DMS53 treated with DMSO at 0.1 percent for 48 hours (cell line): ENCODE data around the gene EXOC5.
"Not testable (repeated sequence)": the region's sequence is repeated elsewhere in the genome, so short reads cannot be mapped to it uniquely, and the experiment has no call there.

Experiments
- DNase-seq: peaks from one replicate; lab custom pipeline; 2025; ENCODE audit not compliant: unreplicated experiment; lab: John Stamatoyannopoulos, UW

Gene EXOC5

DNA sequence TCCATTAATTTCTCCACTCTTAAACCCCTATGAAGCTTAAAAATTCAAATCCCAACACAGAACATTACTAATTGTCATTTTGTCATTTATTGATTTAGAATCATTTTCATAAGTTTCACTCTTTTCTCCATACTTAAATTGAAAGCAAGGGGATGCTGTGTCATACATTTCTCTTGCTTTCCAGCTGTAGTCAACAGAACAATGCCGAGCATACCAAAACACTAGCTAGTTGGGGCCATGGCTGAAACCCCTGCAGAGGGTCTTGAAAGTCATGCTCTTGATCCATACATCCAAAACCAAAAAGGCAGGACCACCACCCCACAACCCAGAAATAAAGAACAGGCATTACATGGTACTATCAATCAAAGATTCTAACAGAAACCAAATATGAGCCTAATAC is 9.0 kb downstream of the EXOC5 start:
- no peak for DNase-seq

DNA sequence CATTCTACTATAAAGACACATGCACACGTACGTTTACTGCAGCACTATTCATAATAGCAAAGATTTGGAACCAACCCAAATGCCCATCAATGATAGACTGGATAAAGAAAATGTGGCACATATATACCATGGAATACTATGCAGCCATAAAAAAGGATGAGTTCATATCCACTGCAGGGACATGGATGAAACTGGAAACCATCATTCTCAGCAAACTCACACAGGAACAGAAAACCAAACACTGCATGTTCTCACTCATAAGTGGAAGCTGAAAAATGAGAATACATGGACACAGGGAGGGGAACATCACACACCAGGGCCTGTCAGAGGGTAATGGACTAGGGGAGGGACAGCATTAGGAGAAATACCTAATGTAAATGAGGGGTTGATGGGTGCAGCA is 10.5 kb downstream of the EXOC5 start:
- DNase-seq = not testable (repeated sequence)

DNA sequence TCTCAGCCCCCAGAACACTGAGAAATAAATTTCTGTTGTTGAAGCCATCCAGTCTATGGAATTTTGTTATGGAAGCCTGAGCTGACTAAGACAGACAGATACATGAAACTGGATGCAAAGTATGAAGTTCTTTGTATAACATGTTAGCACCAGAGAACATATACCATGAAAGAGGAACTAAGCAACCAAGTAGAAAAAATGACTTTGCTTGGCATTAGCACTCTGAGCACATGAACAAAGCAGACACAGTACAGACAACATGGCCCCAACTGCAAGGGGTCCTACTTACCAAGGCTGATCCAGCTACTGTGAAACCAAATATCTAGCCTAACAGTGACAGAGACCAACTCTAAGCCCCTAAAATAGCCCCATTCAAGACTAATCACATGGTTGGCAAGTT is 13.8 kb downstream of the EXOC5 start:
- no peak for DNase-seq

DNA sequence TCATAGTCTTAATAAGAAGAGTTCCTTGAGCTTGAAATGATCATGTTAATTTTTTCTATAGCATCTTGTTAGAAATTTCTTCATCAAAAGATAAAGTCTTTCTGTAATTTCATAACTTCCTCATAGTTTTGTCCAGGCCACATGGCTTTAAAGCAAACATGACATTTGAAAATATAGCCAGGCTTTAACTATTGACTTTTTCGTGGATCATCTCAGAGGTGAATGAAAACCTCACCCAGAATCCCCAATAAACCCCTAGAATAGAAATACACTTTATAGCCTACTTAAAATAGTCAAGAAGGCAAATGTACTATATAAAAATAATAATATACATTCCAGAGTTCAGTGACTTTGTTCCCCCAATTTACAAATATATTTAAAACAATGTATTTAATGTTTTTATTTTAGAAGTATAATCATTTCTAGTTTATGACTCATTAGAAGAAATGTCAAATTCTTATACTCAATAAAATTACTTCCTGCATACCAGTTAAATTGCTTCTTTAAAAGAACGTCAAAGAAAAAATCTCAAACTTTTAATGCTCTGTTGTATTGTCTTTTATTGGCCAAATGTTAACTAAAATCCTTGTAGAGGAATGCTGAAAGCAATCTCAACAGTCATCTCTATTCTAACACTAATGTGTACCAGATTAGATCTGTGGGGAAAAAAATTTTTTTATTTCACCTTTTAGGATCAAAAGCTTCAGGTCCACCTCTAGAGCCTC is 21.6 kb downstream of the EXOC5 start:
- DNase-seq = no peak

DNA sequence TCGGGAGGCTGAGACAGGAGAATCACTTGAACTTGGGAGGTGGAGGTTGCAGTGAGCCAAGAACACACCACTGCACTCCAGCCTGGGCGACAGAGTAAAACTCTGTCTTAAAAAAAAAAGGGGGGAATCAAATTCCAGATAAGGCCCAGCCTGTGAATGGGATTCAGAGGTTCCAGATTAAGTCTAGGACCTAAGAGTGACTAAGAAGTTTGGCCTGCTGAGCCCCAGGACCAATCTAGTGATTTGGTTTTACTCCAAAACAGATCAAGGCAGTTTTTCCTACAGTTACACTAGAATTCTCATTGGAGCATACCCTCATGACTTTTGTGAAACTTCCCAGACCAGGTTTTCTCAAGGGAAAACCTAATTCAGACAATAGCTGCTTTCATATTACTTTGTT is 22.8 kb downstream of the EXOC5 start:
- DNase-seq = no peak

DNA sequence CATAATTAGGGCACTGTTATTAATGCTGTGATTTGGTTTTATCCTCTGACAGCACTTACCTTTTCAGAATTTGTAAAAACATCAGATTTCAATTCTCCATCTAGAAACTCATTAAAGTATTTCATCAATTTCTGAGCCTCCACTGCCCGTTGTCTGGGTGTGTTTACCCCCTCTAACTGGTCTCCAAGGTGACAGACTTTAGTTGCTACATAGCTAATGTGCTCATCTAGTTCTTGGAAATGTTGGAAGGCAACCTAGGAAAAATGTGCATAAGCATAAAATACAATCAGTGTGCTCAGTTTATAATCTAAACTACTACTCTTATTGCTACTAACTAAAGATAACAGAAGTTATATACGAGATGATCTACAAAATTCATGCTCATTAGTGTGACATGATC is 24.6 kb downstream of the EXOC5 start:
- DNase-seq = no peak

DNA sequence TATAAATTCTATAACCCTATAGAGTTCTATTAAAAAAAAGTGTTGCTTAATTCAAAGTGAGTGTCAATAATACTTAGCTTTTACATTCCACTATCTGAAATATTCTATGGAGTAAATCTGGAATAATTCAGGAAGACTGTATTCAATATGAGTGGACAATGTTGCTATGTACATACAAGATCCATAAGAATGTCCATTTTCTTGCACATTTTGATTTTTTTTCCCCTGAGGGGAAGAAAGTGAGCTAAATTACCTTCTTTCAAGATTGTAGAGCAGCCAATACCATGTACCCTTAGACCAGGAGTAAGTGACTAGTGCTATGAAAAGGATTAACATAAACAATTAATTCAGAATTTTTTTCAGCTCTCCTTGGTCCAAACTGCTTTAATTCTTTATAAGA is 25.4 kb downstream of the EXOC5 start:
- no peak for DNase-seq

DNA sequence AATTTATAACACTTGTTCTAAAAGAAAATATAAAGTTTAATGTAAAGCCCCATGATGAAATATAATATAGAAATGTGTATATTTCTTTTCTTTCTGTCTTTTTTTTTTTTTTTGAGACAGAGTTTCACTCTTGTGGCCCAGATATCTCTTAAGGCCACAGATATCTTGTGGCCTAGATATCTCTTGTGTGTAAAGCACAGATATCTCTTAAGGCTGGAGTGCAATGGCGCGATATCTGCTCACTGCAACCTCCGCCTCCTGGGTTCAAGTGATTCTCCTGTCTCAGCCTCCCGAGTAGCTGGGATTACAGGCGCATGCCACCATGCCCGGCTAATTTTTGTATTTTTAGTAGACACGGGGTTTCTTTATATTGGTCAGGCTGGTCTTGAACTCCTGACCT is 28.6 kb downstream of the EXOC5 start:
- DNase-seq = not testable (repeated sequence)

DNA sequence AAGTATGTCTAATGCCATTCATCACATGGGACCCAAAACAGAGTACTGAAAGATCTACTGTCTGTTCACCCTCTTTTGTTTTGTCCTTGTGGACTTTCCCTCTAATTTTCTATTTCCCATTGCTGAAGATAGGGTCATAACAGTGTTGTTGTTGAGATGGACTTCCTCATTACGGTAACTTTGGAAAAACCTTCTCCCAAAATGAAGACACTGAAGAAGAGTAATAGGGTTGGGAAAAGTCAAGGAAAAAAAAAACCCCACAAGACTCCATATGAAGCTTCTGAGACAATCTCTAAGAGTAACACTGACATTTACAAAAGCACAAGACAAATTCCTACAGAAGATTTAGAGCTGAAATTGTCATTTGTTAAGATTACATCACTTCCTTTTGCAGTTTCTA is 36.7 kb downstream of the EXOC5 start:
- DNase-seq = no peak

DNA sequence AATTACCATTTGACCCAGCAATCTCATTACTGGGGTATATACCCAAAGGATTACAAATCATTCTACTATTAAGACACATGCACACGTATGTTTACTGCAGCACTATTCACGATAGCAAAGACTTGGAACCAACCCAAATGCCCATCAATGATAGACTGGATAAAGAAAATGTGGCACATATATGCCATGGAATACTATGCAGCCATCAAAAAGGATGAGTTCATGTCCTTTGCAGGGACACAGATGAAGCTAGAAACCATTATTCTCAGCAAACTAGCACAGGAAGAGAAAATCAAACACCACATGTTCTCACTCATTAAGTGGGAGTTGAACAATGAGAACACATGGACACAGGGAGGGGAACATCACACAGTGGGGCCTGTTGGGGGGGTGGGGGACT is 40.4 kb downstream of the EXOC5 start:
- DNase-seq = not testable (repeated sequence)

DNA sequence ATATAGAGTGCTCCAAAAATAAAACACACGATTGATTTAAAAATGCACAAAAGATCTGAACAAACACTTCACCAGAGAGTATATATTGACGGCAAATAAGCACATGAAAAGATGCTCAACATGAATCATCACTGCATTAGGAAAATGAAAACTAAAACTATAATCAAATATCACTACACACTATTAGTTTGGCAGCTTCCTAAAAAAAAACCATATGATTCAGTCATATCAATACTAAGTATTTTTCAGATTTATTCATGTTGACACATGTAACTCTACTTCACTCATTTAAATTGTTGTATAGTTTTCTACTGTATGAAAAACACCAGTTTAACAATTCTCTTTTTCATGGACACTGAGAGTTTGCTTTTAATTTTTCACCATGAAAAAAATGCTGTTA is 41.6 kb downstream of the EXOC5 start:
- DNase-seq = peak; percentile 8

DNA sequence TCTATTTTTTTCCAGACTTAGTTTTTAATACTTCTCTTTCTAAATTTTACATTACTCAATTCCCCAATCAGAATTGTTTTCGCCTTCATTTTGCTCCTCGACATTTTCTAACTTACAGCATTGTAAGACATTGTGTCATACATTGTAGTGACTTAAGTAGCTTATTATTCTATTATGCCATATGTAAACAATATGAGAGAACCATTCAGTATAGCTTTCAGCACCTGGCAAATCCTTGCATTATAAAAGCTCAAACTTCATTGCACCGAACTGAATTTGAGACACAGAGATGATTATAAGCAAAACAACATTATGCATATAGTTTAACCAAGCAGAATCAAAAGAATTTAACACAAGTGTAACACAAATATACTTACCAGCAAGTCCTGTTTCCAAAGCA is 46.8 kb downstream of the EXOC5 start:
- no peak for DNase-seq

DNA sequence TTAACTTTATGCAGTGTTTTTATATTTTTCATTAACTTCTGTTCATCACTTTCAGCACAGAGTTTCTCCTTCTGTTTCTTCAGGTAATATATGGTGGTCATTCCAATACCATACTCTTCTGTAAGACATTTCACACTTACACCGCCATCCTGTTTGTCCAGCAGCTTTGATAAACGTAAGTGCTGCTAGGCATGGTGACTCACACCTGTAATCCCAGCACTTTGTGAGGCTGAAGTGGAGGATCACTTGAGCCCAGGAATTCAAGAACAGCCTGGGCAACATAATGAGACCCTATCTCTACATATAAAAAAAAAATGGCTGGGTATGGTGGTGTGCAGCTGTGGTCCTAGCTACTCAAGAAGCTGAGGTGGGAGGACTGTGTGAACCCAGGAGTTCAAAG is 55.8 kb downstream of the EXOC5 start:
- DNase-seq = peak; percentile 5

DNA sequence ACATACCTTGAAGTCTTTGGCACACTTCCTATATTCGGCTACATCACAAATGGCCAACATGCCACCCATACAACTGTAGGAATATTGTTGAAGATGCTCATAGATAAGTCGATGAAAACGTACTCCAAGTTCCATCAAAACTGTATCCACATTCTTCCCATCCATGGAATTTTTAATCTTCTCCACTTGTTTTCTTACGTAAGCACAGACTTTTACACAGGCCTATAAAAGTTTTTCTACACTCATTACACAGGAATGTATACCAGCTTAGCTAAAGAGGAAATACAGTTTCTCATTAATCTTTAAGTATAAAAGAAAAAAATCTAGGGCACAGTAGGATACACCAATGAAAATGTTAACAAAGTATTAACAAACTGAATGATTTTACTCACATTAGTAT is 59.1 kb downstream of the EXOC5 start:
- no peak for DNase-seq

DNA sequence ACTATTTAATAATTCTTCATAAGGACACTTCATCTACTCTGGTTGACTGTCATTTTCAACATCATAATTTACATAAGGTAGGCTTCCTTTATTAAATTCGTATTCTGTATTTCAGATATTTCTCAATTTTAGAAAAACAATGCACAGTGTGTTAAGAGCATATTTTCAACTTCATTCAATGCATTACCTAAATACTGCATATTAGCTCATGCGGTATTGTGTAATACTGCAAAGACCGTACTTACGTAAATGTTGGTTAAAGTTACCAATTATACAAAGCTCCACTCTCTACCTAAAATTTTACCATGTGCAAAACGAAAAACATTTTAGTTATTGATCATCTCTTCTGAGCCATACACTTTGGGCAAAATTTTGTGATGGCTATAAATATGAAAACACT is 62.8 kb downstream of the EXOC5 start:
- DNase-seq = no peak

DNA sequence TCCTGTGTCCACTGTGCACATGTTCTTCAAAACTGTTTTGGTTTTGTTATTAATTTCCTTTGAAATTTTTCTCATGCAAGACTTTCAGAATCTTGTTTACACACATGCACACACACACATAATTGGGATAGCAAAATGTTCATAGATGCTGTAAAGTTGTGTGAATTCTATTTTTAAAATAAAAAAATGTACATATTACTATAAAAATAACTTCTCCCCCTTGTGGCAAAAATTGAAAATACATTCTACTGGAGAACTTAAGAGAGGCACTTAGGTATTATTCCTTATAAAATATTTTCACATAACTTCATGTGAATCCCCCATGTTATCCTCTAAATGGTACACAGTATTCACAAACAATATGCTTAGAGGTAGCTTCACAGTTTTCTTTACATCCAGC is 66.0 kb downstream of the EXOC5 start:
- not testable (repeated sequence) for DNase-seq

DNA sequence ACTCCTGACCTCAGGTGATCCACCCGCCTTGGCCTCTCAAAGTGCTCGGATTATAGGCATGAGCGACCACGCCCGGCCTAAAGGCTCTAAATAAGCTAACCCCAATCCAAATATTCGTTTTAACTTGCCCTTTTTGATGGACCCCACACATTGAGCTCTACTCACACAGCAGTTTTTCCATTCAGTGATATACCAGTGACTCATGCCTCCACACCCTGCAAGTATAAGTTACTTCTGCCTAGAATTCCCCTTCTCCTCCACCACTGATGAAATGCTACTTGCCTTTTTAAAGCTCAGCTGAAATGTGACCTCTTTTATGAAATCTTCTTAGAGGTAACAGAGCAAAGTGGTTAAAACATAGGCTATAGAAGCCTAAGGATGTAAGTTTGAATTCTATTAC is 68.8 kb downstream of the EXOC5 start:
- no peak for DNase-seq

DNA sequence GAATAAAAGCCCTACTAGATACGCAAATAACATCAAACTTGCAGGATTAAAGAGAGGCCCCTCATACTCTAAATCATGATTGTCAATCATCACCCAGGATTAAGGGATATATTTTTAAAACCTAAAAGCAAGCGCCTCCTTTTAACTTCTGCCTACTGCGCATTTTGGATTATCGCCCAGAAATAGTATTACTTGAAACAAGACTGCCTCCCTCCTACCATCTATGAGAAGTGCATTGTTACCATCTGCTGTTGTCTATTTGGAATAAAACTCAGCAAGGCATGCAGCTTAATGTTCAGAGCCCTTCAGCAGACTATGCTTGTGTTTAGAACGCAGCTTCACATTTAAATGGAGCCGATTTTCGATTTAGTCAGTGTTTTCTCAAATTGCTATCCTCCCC is 79.6 kb downstream of the EXOC5 start:
- DNase-seq = peak; percentile 68

DNA sequence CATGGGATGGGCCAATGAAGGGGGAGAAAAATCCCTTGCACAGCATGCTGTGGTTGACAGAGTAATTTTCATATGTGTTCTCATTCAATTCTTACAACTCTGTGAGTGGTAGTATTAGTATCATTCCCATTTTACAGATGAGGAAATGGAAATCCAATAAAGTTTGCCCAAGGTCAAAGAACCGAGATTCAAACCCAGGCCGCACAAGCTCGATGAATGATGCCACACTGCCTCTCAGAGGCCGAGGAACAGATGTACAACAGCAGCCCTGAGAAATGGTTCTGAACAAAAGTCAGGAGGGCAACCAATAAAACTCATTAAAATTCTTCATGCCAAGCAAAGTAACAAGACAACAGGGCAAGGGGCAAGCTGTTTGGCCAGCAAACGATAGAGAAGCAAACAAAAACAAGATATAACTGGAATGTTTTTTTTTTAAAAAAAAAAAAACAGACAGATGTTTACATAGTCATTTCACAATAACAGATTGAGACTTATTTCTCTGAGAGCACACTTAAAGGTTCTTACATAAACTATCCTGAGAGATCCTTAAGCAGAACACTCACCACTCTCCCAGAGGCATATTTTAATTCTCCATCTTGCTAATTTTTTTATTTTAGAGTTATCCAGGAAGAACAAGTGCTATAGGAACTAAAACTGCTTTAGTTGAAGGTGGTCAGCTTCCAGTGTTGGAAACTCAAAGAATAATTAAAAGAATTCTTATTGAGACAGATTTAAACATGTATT is 85.8 kb downstream of the EXOC5 start:
- DNase-seq = peak; percentile 7

DNA sequence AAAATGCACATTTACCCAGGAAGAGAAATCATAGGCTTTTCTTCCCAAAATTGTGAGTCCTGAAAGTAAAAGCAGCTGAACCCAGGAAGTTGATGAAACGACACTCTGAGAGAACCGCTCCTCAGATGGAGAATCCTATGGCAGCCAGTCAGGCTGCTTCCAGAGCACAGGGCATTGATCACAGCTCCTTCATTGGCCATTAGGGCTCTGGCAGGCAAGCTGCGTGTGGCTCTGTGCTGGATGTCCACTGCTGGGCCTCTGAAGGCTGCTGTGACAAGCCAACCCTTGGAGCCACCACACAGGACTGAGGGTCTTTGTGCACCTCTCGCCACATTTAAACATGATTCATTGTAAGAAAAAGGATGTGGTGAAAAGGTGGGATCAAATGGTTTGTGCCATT is 89.4 kb downstream of the EXOC5 start:
- no peak for DNase-seq

DNA sequence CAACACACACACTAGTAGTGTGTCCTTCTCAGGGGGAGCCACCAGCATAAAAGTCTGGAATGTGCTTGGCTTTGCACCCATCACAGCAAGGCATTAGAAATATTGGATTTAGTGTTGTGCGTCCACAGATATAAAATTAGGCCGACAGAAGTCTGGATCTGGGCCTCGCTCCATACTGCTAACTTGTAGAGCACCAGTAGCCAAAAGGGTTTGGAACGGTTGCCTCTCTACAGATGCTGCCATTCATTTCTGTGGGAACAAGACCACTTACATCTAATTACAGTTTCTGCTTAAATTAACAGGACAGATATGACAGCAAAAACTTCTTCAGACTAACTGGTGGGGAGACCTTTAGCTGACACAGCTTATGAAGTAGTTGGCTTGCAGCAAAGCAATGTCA is 94.2 kb downstream of the EXOC5 start:
- no peak for DNase-seq

DNA sequence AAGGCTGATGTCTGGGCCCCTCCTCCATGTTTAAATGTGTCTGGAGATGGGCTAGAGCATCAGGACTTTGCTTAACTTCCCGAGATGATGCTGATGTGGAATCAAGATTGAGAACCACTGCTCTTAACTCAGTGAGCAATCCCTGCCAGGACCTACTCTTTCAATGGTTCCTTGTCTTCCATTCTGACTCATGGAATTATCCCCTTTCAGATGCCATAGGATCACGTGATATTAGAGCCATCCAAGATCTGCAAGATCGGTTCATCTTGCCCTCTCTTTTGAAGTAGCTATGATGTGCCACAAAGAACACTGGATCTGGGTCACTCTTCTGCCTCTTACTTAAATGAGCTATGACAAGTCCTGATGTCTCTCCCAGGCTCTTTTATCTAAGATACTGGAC is 96.8 kb downstream of the EXOC5 start:
- no peak for DNase-seq

DNA sequence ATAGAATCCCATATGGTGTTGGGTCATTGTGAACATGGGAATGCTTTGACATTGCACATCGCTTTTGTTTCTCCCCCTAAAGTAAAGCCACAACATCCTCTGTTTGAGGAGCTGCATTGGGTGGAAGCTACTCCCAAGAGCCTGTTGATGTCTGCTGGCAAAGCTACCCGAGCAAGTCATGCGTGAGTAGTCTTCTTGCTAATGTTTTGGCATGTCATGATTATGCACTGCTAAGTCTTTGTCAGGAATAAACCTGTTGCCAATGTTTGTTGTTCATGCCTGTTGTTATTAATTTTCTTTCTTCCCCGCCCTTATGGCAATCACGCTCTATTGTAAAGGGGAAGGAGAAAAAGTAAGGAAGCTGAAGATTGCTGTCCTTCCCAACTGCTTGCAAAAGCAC is 97.3 kb downstream of the EXOC5 start:
- no peak for DNase-seq
